Aorta (tissue), 5 donors: ENCODE results near the gene LPP. TPM values are rescaled to one million over a fixed set of nuclear protein-coding genes. Genes with fewer than 3 reads are reported as not detected.
A peak's percentile ranks its signal among the peaks of the same experiment; 100 is the strongest.

Experiments used
- ATAC-seq: fragments of 200-7000 bp; cut with Tn5 transposase; one replicate; pipeline ENCODE4 v1.9.1; 2022; ENCODE audit warnings: moderate library complexity; ENCODE audit not compliant: low FRiP score
- DNase-seq, 2 donors: peaks; one replicate each; pipeline ENCODE4 v3.0.0-alpha.2; 2020
- H3K27ac ChIP-seq, 2 donors: one replicate each; pipeline ENCODE4 v1.5.1; 2013; ENCODE audit warnings: low read length in 2 of 2, mild to moderate bottlenecking in 2 of 2, moderate library complexity in 2 of 2, control low read depth in 1 of 2, inconsistent platforms in 1 of 2, low read depth in 1 of 2
- H3K27me3 ChIP-seq, 2 donors: one replicate each; pipeline ENCODE4 v1.6.1; 2013; ENCODE audit warnings: control low read depth in 1 of 2, low read length in 1 of 2, mild to moderate bottlenecking in 1 of 2, moderate library complexity in 1 of 2; ENCODE audit not compliant: insufficient read depth in 2 of 2, control insufficient read depth in 1 of 2
- H3K36me3 ChIP-seq, 2 donors: one replicate each; pipeline ENCODE4 v1.6.1; 2013; ENCODE audit warnings: control low read depth in 1 of 2, low read length in 1 of 2, mild to moderate bottlenecking in 1 of 2; ENCODE audit not compliant: insufficient read depth in 2 of 2, control insufficient read depth in 1 of 2
- H3K4me1 ChIP-seq, 2 donors: one replicate each; pipeline ENCODE4 v1.6.1; 2013; ENCODE audit warnings: low read length in 2 of 2, control low read depth in 1 of 2, mild to moderate bottlenecking in 1 of 2, moderate library complexity in 1 of 2; ENCODE audit not compliant: insufficient read depth in 2 of 2, control insufficient read depth in 1 of 2
- H3K4me3 ChIP-seq, 2 donors: one replicate each; pipeline ENCODE4 v1.5.1; 2013; ENCODE audit warnings: low read length in 2 of 2, control low read depth in 1 of 2, mild to moderate bottlenecking in 1 of 2
- H3K9me3 ChIP-seq: one replicate; pipeline ENCODE4 v1.6.1; 2013; ENCODE audit warnings: mild to moderate bottlenecking, low read length; ENCODE audit not compliant: control insufficient read depth
- WGBS, 2 donors: extraction: QIAGEN DNeasy Blood & Tissue Kit; methylation state at CpG; one replicate each; pipeline ENCODE4 v1.1.7; 2013; 5-methylcytosine and 5-hydroxymethylcytosine counted together
- intact Hi-C, 2 donors: fragments of 100-400 bp; cut with DNase I; formaldehyde crosslinking; loops; one replicate each; pipeline versions ENCODE4 v1.14.2 to v1.15.0; 2022
- polyA plus RNA-seq, 2 donors: library from polyadenylated mRNA; stranded (reverse); fragments of 200-250 nt; gene quantifications; one replicate each; pipeline ENCODE4 v1.2.3, GENCODE V29; 2013
- total RNA-seq, 2 donors: library from RNA; stranded (reverse); fragmentation: NEBNext Ultra II Directional; extraction: Animal tissue kit (Norgen Biotek cat#: 25700); gene quantifications; one replicate each; pipeline ENCODE4 v1.2.1, GENCODE V29; 2021
- donor health status: healthy with polysubstance abuse.
- donor health status: Bipolar disorder and iron deficiency.
- donor health status: DM: no; HTN: no; CAD: no.
- donor health status: DM: no; HTN: no; CAD: no.
- donor health status: DM: yes; HTN: yes; CAD: no.

The LPP gene
- total and polyA plus RNA-seq, 4 donors: 37.7 to 2,536 (median 527) TPM

GRCh38 chr3:188528396-188528795 lies 374.4 kb downstream of the LPP start:
- 69 to 72% methylated on average over 3 of the region's 3 CpGs for WGBS, 2 donors
- intact Hi-C loops: no loop called here

GRCh38 chr3:188529228-188529627 lies 375.3 kb downstream of the LPP start:
- WGBS, 2 donors: 48 to 51% methylated on average over 3 of the region's 3 CpGs
- H3K9me3 ChIP-seq: no peaks in the 10 kb centered on the region
- DNase-seq (no peak), ATAC-seq (no peak)
- H3K36me3 ChIP-seq: peaks cover 0 to 4% of the 10 kb centered on the region in 2 donors
- no peaks in the 10 kb centered on the region for H3K27me3 ChIP-seq
- intact Hi-C loops: no loop called here
- H3K4me1 ChIP-seq: peaks cover 0 to 9% of the 10 kb centered on the region in 2 donors
- H3K27ac ChIP-seq: no peak overlapping the region
- no peak overlapping the region for H3K4me3 ChIP-seq

More at GRCh38 chr3:188528396-188528795, 374.4 kb downstream of the LPP start:
- Histone ChIP-seq H3K4me1 (peaks cover 0 to 9% of the 10 kb centered on the region in 2 donors), H3K36me3 (peaks cover 0 to 4% of the 10 kb centered on the region in 2 donors), H3K9me3 (no peaks in the 10 kb centered on the region), H3K27ac (no peak overlapping the region), H3K4me3 (no peak overlapping the region), H3K27me3 (no peaks in the 10 kb centered on the region)
- ATAC-seq (no peak), DNase-seq (no peak)

GRCh38 chr3:188530226-188530625 lies 376.3 kb downstream of the LPP start:
- Histone ChIP-seq H3K27ac (no peak overlapping the region), H3K4me3 (no peak overlapping the region), H3K27me3 (no peaks in the 10 kb centered on the region), H3K9me3 (no peaks in the 10 kb centered on the region), H3K4me1 (peaks cover 0 to 9% of the 10 kb centered on the region in 2 donors), H3K36me3 (peaks cover 0 to 4% of the 10 kb centered on the region in 2 donors)
- 93 to 96% methylated on average over 2 of the region's 2 CpGs for WGBS, 2 donors
- no peak for ATAC-seq
- no peak for DNase-seq
- intact Hi-C loops: no loop called here

GRCh38 chr3:188531210-188531609 lies 377.3 kb downstream of the LPP start:
- ATAC-seq: no peak

GRCh38 chr3:188533172-188533571 lies 379.2 kb downstream of the LPP start:
- H3K4me3 ChIP-seq: no peak overlapping the region
- no peaks in the 10 kb centered on the region for H3K9me3 ChIP-seq
- peaks cover 0 to 4% of the 10 kb centered on the region in 2 donors for H3K36me3 ChIP-seq
- no peak for ATAC-seq
- H3K4me1 ChIP-seq: peaks cover 0 to 9% of the 10 kb centered on the region in 2 donors
- no peak for DNase-seq
- intact Hi-C loops: no loop called here
- H3K27me3 ChIP-seq: no peaks in the 10 kb centered on the region
- WGBS, 2 donors: 66 to 68% methylated on average over 1 of the region's 1 CpG
- peak overlapping the region in 1 of 2 donors; percentile 43 for H3K27ac ChIP-seq

More at GRCh38 chr3:188531210-188531609, 377.3 kb downstream of the LPP start:
- H3K36me3 ChIP-seq: peaks cover 0 to 4% of the 10 kb centered on the region in 2 donors
- no peaks in the 10 kb centered on the region for H3K27me3 ChIP-seq
- intact Hi-C loops: no loop called here
- H3K27ac ChIP-seq: no peak overlapping the region
- no peak for DNase-seq
- H3K4me3 ChIP-seq: no peak overlapping the region
- no peaks in the 10 kb centered on the region for H3K9me3 ChIP-seq
- H3K4me1 ChIP-seq: peaks cover 0 to 9% of the 10 kb centered on the region in 2 donors

GRCh38 chr3:188533612-188534357 lies 379.8 kb downstream of the LPP start:
- ATAC-seq (no peak), DNase-seq (no peak)
- 54 to 75% methylated on average over 4 of the region's 4 CpGs for WGBS, 2 donors
- intact Hi-C loops: no loop called here
- Histone ChIP-seq H3K9me3 (no peaks in the 10 kb centered on the region), H3K36me3 (no peaks in the 10 kb centered on the region), H3K4me1 (peaks cover 0 to 9% of the 10 kb centered on the region in 2 donors), H3K27ac (no peak overlapping the region), H3K27me3 (no peaks in the 10 kb centered on the region), H3K4me3 (no peak overlapping the region)

GRCh38 chr3:188534633-188535032 lies 380.7 kb downstream of the LPP start:
- Histone ChIP-seq H3K9me3 (no peaks in the 10 kb centered on the region), H3K27ac (no peak overlapping the region), H3K4me3 (no peak overlapping the region), H3K4me1 (peaks cover 0 to 9% of the 10 kb centered on the region in 2 donors), H3K36me3 (no peaks in the 10 kb centered on the region), H3K27me3 (no peaks in the 10 kb centered on the region)
- no peak for DNase-seq
- intact Hi-C loops: no loop called here
- 80 to 83% methylated on average over 1 of the region's 1 CpG for WGBS, 2 donors
- ATAC-seq: no peak

- 85 to 86% methylated on average over 3 of the region's 3 CpGs for WGBS, 2 donors
- intact Hi-C loops: no loop called here
Measured at GRCh38 chr3:188537606-188538005, 383.6 kb downstream of the LPP start.

GRCh38 chr3:188539037-188539436 lies 385.1 kb downstream of the LPP start:
- H3K36me3 ChIP-seq: no peaks in the 10 kb centered on the region
- H3K4me3 ChIP-seq: no peak overlapping the region
- peaks cover 4 to 8% of the 10 kb centered on the region in 2 donors for H3K4me1 ChIP-seq
- H3K9me3 ChIP-seq: no peaks in the 10 kb centered on the region
- WGBS, 2 donors: 75 to 78% methylated on average over 3 of the region's 3 CpGs
- DNase-seq (no peak), ATAC-seq (no peak)
- intact Hi-C loops: no loop called here
- H3K27ac ChIP-seq: no peak overlapping the region
- H3K27me3 ChIP-seq: no peaks in the 10 kb centered on the region

More at GRCh38 chr3:188537606-188538005, 383.6 kb downstream of the LPP start:
- Histone ChIP-seq H3K4me1 (peaks cover 0 to 3% of the 10 kb centered on the region in 2 donors), H3K27me3 (no peaks in the 10 kb centered on the region), H3K9me3 (no peaks in the 10 kb centered on the region), H3K27ac (no peak overlapping the region), H3K4me3 (no peak overlapping the region), H3K36me3 (no peaks in the 10 kb centered on the region)
- DNase-seq: no peak
- ATAC-seq: no peak
